Measurements from ENCODE around the gene CCDC183. TPM values are rescaled to one million over a fixed set of nuclear protein-coding genes. Genes with fewer than 3 reads are reported as not detected.
"Not testable (repeated sequence)": the region's sequence is repeated elsewhere in the genome, so short reads cannot be mapped to it uniquely, and the experiment has no call there.

The CCDC183 gene
- total and polyA plus RNA-seq, 4 donors = 0.38 to 4.6 (median 2.2) TPM

DNA sequence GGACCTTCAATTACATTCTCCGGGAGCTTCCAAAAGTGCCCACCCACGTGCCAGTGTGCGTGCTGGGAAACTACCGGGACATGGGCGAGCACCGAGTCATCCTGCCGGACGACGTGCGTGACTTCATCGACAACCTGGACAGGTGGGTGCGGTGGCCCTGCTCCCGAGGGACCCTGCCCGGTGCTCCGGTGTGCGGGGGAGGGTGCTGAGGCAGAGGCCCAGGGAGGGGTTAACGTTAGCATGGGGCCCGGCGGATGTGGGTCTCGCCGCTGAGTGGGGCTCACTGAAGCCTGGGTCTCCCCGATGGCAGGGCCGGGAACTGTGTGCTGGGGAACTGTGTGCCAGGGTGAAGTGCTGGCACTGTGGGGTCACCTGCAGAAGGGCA, 35.6 kb downstream of the CCDC183 start:
- Histone ChIP-seq H3K4me1 (ENCODE audit: control insufficient read depth in 5 of 5, insufficient read depth in 5 of 5, low read length in 5 of 5) (no peaks in the 10 kb centered on the region), H3K9me3 (ENCODE audit: control insufficient read depth in 4 of 4, insufficient read depth in 3 of 4, low read length in 3 of 4) (no peaks in the 10 kb centered on the region), H3K36me3 (ENCODE audit: control insufficient read depth in 4 of 4, insufficient read depth in 4 of 4, low read length in 4 of 4) (peaks cover 0 to 72% (median 12%) of the 10 kb centered on the region in 4 donors), H3K9ac (ENCODE audit: insufficient read depth in 1 of 2, low read length in 2 of 2) (no peak overlapping the region), H3K4me3 (no peak overlapping the region), H3K27me3 (ENCODE audit: control insufficient read depth in 3 of 3, insufficient read depth in 3 of 3, low read length in 2 of 3) (no peaks in the 10 kb centered on the region), H3K27ac (ENCODE audit: low read depth in 1 of 2, low read length in 1 of 2) (no peak overlapping the region)
- TF ChIP-seq, protein P1, sequence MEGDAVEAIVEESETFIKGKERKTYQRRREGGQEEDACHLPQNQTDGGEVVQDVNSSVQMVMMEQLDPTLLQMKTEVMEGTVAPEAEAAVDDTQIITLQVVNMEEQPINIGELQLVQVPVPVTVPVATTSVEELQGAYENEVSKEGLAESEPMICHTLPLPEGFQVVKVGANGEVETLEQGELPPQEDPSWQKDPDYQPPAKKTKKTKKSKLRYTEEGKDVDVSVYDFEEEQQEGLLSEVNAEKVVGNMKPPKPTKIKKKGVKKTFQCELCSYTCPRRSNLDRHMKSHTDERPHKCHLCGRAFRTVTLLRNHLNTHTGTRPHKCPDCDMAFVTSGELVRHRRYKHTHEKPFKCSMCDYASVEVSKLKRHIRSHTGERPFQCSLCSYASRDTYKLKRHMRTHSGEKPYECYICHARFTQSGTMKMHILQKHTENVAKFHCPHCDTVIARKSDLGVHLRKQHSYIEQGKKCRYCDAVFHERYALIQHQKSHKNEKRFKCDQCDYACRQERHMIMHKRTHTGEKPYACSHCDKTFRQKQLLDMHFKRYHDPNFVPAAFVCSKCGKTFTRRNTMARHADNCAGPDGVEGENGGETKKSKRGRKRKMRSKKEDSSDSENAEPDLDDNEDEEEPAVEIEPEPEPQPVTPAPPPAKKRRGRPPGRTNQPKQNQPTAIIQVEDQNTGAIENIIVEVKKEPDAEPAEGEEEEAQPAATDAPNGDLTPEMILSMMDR (IDR thresholded peaks at IDR 0.05; ENCODE audit: control extremely low read depth, extremely low read depth) = no peak
- WGBS, 2 donors = 94 to 97% methylated on average over 23 of the region's 23 CpGs
- ATAC-seq (ENCODE audit: insufficient read depth, low FRiP score) (no peak), DNase-seq (no peak)

DNA sequence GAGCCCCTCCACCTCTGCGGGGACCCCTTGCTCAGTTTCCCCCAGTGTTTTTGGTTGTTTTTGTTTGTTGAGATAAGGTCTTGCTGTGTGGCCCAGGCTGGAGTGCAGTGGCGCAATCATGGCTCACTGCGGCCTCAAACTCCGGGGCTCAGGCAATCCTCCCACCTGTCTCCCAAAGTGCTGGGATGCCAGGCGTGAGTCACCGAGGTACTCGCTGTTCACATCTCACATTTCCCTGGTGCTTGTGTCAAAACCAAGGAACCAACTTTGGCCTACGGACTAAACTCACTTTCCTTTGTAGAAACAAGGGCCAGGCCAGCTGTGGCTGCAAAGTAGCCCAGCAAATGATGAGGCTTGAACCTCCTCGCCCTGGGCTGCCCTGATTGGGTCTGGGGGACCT, 36.4 kb downstream of the CCDC183 start:
- Histone ChIP-seq H3K27me3 (ENCODE audit: control insufficient read depth in 3 of 3, insufficient read depth in 3 of 3, low read length in 2 of 3) (no peaks in the 10 kb centered on the region), H3K9me3 (ENCODE audit: control insufficient read depth in 4 of 4, insufficient read depth in 3 of 4, low read length in 3 of 4) (no peaks in the 10 kb centered on the region), H3K36me3 (ENCODE audit: control insufficient read depth in 4 of 4, insufficient read depth in 4 of 4, low read length in 4 of 4) (peaks cover 0 to 64% (median 12%) of the 10 kb centered on the region in 4 donors), H3K9ac (ENCODE audit: insufficient read depth in 1 of 2, low read length in 2 of 2) (no peak overlapping the region), H3K4me3 (no peak overlapping the region), H3K27ac (ENCODE audit: low read depth in 1 of 2, low read length in 1 of 2) (no peak overlapping the region), H3K4me1 (ENCODE audit: control insufficient read depth in 5 of 5, insufficient read depth in 5 of 5, low read length in 5 of 5) (no peaks in the 10 kb centered on the region)
- DNase-seq (no peak), ATAC-seq (ENCODE audit: insufficient read depth, low FRiP score) (no peak)
- TF ChIP-seq, protein P1 (IDR thresholded peaks at IDR 0.05; ENCODE audit: control extremely low read depth, extremely low read depth) = no peak
- WGBS, 2 donors = 88 to 92% methylated on average over 9 of the region's 9 CpGs

DNA sequence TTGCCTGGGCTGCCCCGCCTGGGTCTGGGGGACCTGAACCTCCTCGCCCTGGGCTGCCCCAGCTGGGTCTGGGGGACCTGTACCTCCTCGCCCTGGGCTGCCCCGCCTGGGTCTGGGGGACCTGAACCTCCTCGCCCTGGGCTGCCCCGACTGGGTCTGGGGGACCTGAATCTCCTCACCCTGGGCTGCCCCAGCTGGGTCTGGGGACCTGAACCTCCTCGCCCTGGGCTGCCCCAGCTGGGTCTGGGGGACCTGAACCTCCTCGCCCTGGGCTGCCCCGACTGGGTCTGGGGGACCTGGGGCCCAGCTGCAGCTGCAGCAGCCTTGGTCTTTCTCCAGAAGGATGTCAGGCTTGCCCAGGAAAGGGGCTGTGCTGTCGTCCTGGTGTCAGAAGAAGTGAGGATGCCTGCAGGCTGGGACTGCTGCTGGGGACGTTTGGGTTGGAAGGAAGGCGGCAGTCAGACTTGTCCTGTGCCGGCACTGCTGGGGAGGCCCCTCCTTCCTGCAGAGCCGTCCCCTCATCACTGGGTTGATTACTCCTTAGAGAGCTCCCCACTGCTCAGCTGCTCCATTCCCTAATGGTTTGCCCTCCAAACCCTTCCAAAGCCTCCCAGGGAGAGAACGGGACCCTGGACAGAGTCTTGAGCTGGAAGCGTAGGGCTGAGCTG, 37.4 kb downstream of the CCDC183 start:
- not testable (repeated sequence) for DNase-seq; ATAC-seq (ENCODE audit: insufficient read depth, low FRiP score); H3K27me3 ChIP-seq (ENCODE audit: control insufficient read depth in 3 of 3, insufficient read depth in 3 of 3, low read length in 2 of 3); H3K4me1 ChIP-seq (ENCODE audit: control insufficient read depth in 5 of 5, insufficient read depth in 5 of 5, low read length in 5 of 5); H3K9me3 ChIP-seq (ENCODE audit: control insufficient read depth in 4 of 4, insufficient read depth in 3 of 4, low read length in 3 of 4); H3K4me3 ChIP-seq; H3K27ac ChIP-seq (ENCODE audit: low read depth in 1 of 2, low read length in 1 of 2); H3K9ac ChIP-seq (ENCODE audit: insufficient read depth in 1 of 2, low read length in 2 of 2)
- 91 to 92% methylated on average over 15 to 16 of the region's 16 CpGs for WGBS, 2 donors
- H3K36me3 ChIP-seq (ENCODE audit: control insufficient read depth in 4 of 4, insufficient read depth in 4 of 4, low read length in 4 of 4) = peaks cover 0 to 64% (median 11%) of the 10 kb centered on the region in 4 donors

DNA sequence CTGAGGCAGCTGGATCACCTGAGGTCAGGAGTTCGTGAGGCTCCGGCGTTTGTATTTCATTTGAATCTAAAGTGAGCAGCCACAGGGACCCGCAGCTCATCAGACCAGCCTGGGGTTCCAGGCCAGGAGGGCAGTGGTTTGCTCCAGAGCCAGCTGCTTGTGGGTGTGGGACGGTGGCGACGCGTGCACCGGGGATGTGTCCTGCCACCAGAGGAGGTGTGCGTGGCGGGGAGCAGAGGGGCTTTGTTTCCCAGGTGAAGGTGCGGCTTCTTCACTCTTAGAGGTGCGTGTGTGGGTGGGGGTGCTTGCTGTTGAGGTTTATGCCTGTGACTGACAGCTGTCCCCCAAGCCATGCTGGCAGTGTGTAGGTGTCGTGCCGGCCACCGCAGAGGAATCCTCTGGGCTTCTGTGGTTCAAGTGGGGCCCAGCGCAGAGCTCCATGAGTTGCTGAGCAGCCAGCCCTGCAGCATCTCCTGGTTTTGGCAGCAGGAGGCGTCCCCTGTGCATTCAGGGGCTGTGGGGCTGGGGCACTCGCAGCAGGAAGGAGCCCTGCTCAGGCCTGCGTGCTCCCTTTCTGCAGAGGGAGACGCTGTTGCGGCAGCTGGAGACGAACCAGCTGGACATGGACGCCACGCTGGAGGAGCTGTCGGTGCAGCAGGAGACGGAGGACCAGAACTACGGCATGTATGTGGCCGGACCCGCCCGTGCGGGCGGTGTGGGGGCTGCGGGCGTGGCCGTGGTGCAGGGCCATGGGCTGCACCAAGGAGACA, 39.2 kb downstream of the CCDC183 start:
- H3K9ac ChIP-seq (ENCODE audit: insufficient read depth in 1 of 2, low read length in 2 of 2) = no peak overlapping the region
- H3K4me1 ChIP-seq (ENCODE audit: control insufficient read depth in 5 of 5, insufficient read depth in 5 of 5, low read length in 5 of 5) = peaks cover 0 to 4% (median 0%) of the 10 kb centered on the region in 5 donors
- TF ChIP-seq, protein P1 (IDR thresholded peaks at IDR 0.05; ENCODE audit: control extremely low read depth, extremely low read depth) = no peak
- WGBS, 2 donors = 95% methylated on average over 36 of the region's 36 CpGs
- H3K27me3 ChIP-seq (ENCODE audit: control insufficient read depth in 3 of 3, insufficient read depth in 3 of 3, low read length in 2 of 3) = no peaks in the 10 kb centered on the region
- H3K9me3 ChIP-seq (ENCODE audit: control insufficient read depth in 4 of 4, insufficient read depth in 3 of 4, low read length in 3 of 4) = no peaks in the 10 kb centered on the region
- no peak overlapping the region for H3K4me3 ChIP-seq
- H3K36me3 ChIP-seq (ENCODE audit: control insufficient read depth in 4 of 4, insufficient read depth in 4 of 4, low read length in 4 of 4) = peaks cover 0 to 61% (median 3%) of the 10 kb centered on the region in 4 donors
- no peak for ATAC-seq (ENCODE audit: insufficient read depth, low FRiP score)
- DNase-seq = no peak
- H3K27ac ChIP-seq (ENCODE audit: low read depth in 1 of 2, low read length in 1 of 2) = no peak overlapping the region

Measured in lung (tissue), 12 donors.